Fibroblast of the aortic adventitia (primary cell): ENCODE measurements around the gene HS3ST2. TPM values are rescaled to one million over a fixed set of nuclear protein-coding genes. Genes with fewer than 3 reads are reported as not detected.
"Not testable (repeated sequence)": the region's sequence is repeated elsewhere in the genome, so short reads cannot be mapped to it uniquely, and the experiment has no call there.

Experiments used
- DNase-seq: peaks from one replicate; pipeline ENCODE4 v3.0.0-alpha.2; 2010; ENCODE audit warnings: low read depth
- H3K4me3 ChIP-seq: 2 replicates; pipeline ENCODE4 v1.5.1; 2011; ENCODE audit warnings: low read depth, mild to moderate bottlenecking, control low read depth, low read length, moderate library complexity
- total RNA-seq: library from RNA; depleted of rRNA; stranded (reverse); fragments of >200 nt; gene quantifications from 2 replicates; pipeline ENCODE4 v1.2.3, GENCODE V29; 2012; ENCODE audit warnings: low replicate concordance
- TF ChIP-seq, protein P1 (sequence below): IDR thresholded peaks from 2 replicates; pipeline ENCODE4 v1.5.1; 2011; ENCODE audit warnings: mild to moderate bottlenecking, low read length, control low read depth, inconsistent platforms; ENCODE audit not compliant: insufficient read depth

Gene HS3ST2
- total RNA-seq, 1 donor = not detected

DNA sequence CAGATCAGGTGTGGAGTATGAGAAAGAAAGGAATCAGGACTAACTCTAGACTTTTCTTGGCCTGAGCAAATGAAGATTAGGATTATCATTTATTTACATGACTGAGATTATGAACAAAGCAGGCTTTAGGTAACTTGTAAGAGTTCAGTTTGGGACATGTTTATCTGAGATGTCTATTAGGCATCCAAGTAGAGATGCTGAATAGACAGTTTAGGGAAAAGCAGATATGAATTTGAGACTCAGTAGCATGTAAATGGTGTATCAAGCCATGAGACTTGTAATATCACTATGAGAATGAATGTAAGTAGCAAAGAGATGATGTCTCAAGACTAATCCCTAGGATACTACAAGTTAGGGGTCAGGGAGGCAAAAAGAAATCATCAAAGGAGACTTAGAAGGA, 8.6 kb upstream of the HS3ST2 start:
- TF ChIP-seq, protein P1, sequence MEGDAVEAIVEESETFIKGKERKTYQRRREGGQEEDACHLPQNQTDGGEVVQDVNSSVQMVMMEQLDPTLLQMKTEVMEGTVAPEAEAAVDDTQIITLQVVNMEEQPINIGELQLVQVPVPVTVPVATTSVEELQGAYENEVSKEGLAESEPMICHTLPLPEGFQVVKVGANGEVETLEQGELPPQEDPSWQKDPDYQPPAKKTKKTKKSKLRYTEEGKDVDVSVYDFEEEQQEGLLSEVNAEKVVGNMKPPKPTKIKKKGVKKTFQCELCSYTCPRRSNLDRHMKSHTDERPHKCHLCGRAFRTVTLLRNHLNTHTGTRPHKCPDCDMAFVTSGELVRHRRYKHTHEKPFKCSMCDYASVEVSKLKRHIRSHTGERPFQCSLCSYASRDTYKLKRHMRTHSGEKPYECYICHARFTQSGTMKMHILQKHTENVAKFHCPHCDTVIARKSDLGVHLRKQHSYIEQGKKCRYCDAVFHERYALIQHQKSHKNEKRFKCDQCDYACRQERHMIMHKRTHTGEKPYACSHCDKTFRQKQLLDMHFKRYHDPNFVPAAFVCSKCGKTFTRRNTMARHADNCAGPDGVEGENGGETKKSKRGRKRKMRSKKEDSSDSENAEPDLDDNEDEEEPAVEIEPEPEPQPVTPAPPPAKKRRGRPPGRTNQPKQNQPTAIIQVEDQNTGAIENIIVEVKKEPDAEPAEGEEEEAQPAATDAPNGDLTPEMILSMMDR = no peak
- DNase-seq = no peak
- H3K4me3 ChIP-seq = no peak overlapping the region

DNA sequence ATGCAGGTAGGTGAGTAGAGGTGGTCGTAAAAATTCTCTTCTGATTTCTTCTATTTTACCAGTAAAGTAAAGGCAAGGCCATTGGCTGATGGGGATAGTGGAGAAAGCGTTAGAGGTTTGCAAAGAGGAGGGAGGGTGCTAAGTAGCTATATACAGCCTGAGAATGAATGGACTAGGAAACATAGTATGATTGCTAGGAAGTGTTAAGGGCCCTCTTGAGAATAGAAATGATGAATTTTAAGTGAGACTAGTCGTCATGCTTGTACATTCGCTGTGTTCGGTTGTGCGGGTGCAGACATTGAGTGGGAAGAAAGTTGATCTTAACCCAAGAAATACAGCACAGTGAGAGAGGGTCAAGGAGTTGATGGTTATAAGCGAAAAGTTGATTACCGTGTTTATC, 7.2 kb upstream of the HS3ST2 start:
- TF ChIP-seq, protein P1 = no peak
- no peak for DNase-seq
- H3K4me3 ChIP-seq = no peak overlapping the region

DNA sequence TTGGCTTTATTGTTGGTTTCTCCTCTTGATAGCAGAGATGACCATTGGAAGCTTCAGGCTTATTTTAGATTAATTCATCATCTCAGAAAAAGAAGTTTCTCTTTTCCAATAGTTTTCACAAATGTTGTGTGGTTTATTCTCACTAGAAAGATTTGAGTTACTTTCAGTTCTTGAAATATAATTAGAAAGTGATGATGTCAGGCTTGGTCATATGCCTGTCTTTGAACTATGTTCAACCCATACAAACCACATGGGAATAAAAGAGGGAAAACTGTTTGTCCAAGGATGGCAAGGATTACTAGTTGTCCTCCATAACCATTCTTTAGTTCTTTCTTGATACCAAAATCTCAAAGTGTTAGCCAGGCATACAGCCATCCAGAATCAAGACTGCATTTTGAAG, 3.7 kb upstream of the HS3ST2 start:
- DNase-seq = no peak
- TF ChIP-seq, protein P1 = no peak
- no peak overlapping the region for H3K4me3 ChIP-seq

DNA sequence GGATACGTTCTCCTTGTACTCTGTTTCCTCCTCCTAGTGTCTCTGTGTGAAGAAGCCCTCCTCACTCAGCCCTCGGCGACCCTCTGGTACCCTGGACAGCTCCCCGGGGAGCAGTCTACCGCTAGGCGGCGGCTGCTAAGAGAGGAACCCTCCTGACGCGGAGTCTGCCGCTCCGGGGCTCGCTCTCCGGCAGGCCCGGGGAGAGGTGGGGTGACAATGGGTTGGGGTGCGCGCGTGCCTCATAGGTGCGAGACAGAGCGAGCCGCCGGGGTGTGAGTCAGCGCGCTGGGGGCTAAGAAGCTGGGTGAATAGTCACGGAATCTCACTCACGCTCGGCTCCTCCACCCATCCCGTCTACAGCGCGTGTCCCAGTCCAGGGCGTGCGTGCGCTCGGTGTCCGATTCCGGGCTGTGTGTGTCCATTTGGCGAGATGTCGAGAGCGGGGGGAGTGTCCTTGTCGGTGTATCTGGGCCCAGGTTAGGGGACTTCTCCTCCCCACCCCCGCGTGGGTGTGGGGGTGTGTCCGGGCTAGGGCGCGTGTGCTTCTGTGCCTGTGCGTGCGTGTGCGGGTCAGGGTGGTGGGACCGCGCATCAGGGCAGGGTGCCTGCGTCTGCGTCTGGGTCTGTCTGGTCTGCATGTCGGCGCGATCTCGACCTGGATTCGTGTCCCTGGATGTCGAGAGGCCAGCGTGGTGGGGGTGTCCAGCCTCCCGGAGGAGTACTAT, 577 bp upstream of the HS3ST2 start:
- TF ChIP-seq, protein P1 = peak; percentile 55
- peak; percentile 11 for DNase-seq
- H3K4me3 ChIP-seq = no peak overlapping the region

DNA sequence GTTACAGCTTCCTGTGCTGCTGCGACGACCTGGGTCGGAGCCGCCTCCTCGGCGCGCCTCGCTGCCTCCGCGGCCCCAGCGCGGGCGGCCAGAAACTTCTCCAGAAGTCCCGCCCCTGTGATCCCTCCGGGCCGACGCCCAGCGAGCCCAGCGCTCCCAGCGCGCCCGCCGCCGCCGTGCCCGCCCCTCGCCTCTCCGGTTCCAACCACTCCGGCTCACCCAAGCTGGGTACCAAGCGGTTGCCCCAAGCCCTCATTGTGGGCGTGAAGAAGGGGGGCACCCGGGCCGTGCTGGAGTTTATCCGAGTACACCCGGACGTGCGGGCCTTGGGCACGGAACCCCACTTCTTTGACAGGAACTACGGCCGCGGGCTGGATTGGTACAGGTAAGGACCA, 746 bp downstream of the HS3ST2 start:
- TF ChIP-seq, protein P1 = no peak
- no peak overlapping the region for H3K4me3 ChIP-seq
- DNase-seq = no peak

DNA sequence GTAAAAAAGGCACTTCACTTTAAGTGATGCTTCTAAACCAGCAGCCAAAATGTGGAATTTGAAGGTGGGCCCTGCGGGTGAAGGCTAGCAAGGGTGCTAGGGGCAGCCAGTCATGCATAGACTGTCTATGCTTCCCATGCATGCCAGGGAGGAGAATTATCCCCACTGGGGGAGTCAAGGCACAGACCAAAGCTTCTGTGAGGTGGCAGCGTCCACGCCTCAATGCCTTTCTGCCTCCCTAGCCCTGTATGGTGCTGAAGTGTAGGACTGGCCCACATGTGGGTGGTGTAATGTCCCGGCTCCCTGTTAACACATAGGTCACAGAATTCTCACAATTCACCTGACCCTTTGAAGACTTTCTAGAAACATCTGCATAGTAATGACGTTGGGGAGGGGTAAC, 1.9 kb downstream of the HS3ST2 start:
- TF ChIP-seq, protein P1 = no peak
- H3K4me3 ChIP-seq = no peak overlapping the region
- no peak for DNase-seq

DNA sequence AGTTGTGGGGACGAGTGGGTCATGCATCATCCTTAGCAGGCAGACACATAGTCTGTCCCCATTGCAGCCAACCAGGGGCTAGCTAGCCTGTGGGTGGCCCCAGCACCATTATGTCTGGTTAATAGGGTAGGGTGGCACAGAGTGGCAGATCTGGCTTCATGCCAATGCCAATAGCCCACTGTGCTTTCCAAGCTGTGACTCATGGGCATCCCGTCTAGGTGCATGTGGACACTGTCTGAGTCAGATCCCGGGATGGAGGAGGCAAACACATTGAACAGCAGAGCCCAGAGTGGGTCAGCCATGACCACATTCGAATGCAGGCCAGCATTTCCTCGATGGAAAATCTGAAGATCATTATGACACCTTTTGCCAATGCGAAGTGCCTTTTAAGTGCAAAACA, 2.5 kb downstream of the HS3ST2 start:
- DNase-seq = no peak
- TF ChIP-seq, protein P1 = no peak
- no peak overlapping the region for H3K4me3 ChIP-seq

DNA sequence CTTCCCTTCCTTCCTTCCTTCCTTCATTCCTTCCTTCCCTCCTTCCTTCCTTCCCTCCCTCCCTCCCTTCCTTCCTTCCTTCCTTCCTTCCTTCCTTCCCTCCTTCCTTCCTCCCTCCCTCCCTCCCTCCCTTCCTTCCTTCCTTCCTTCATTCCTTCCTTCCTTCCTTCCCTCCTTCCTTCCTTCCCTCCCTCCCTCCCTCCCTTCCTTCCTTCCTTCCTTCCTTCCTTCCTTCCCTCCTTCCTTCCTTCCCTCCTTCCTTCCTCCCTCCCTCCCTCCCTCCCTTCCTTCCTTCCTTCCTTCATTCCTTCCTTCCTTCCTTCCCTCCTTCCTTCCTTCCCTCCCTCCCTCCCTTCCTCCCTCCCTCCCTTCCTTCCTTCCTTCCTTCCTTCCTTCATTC, 4.8 kb downstream of the HS3ST2 start:
- not testable (repeated sequence) for DNase-seq, H3K4me3 ChIP-seq
